ENCODE data around the gene TOM1.

TOM1 gene

GRCh38 chr22:35322893-35323292, 23.2 kb downstream of the TOM1 start:
- H3K9me3 ChIP-seq (ENCODE audit: control insufficient read depth in 1 of 2, low read length in 2 of 2): no peaks in the 10 kb centered on the region
- H3K4me3 ChIP-seq (ENCODE audit: low read depth in 1 of 2, low read length in 2 of 2): no peak overlapping the region
- no peaks in the 10 kb centered on the region for H3K4me1 ChIP-seq (ENCODE audit: control insufficient read depth in 1 of 2, insufficient read depth in 2 of 2, low read length in 2 of 2)
- H3K27ac ChIP-seq (ENCODE audit: low read depth, low read length): no peak overlapping the region
- peaks cover 41 to 89% of the 10 kb centered on the region in 2 donors for H3K36me3 ChIP-seq (ENCODE audit: control insufficient read depth in 1 of 2, insufficient read depth in 2 of 2, low read length in 2 of 2)
- H3K9ac ChIP-seq (ENCODE audit: low read depth in 1 of 2, low read length in 2 of 2): no peak overlapping the region
- no peaks in the 10 kb centered on the region for H3K27me3 ChIP-seq (ENCODE audit: control insufficient read depth in 1 of 2, insufficient read depth in 2 of 2, low read length in 2 of 2)

- Histone ChIP-seq H3K4me3 (ENCODE audit: low read depth in 1 of 2, low read length in 2 of 2) (no peak overlapping the region), H3K9ac (ENCODE audit: low read depth in 1 of 2, low read length in 2 of 2) (no peak overlapping the region), H3K9me3 (ENCODE audit: control insufficient read depth in 1 of 2, low read length in 2 of 2) (no peaks in the 10 kb centered on the region), H3K36me3 (ENCODE audit: control insufficient read depth in 1 of 2, insufficient read depth in 2 of 2, low read length in 2 of 2) (peaks cover 41 to 89% of the 10 kb centered on the region in 2 donors), H3K27ac (ENCODE audit: low read depth, low read length) (no peak overlapping the region), H3K27me3 (ENCODE audit: control insufficient read depth in 1 of 2, insufficient read depth in 2 of 2, low read length in 2 of 2) (no peaks in the 10 kb centered on the region), H3K4me1 (ENCODE audit: control insufficient read depth in 1 of 2, insufficient read depth in 2 of 2, low read length in 2 of 2) (no peaks in the 10 kb centered on the region)
Observed at GRCh38 chr22:35323305-35323704, 23.6 kb downstream of the TOM1 start.

GRCh38 chr22:35324067-35324466, 24.4 kb downstream of the TOM1 start:
- Histone ChIP-seq H3K27ac (ENCODE audit: low read depth, low read length) (no peak overlapping the region), H3K36me3 (ENCODE audit: control insufficient read depth in 1 of 2, insufficient read depth in 2 of 2, low read length in 2 of 2) (peaks cover 38 to 85% of the 10 kb centered on the region in 2 donors), H3K4me3 (ENCODE audit: low read depth in 1 of 2, low read length in 2 of 2) (no peak overlapping the region)

GRCh38 chr22:35324762-35325161, 25.1 kb downstream of the TOM1 start:
- Histone ChIP-seq H3K9me3 (ENCODE audit: control insufficient read depth in 1 of 2, low read length in 2 of 2) (no peaks in the 10 kb centered on the region), H3K27me3 (ENCODE audit: control insufficient read depth in 1 of 2, insufficient read depth in 2 of 2, low read length in 2 of 2) (no peaks in the 10 kb centered on the region), H3K27ac (ENCODE audit: low read depth, low read length) (no peak overlapping the region), H3K4me1 (ENCODE audit: control insufficient read depth in 1 of 2, insufficient read depth in 2 of 2, low read length in 2 of 2) (no peaks in the 10 kb centered on the region), H3K36me3 (ENCODE audit: control insufficient read depth in 1 of 2, insufficient read depth in 2 of 2, low read length in 2 of 2) (peaks cover 38 to 78% of the 10 kb centered on the region in 2 donors), H3K9ac (ENCODE audit: low read depth in 1 of 2, low read length in 2 of 2) (no peak overlapping the region), H3K4me3 (ENCODE audit: low read depth in 1 of 2, low read length in 2 of 2) (no peak overlapping the region)

More at GRCh38 chr22:35324067-35324466, 24.4 kb downstream of the TOM1 start:
- H3K4me1 ChIP-seq (ENCODE audit: control insufficient read depth in 1 of 2, insufficient read depth in 2 of 2, low read length in 2 of 2): no peaks in the 10 kb centered on the region
- H3K27me3 ChIP-seq (ENCODE audit: control insufficient read depth in 1 of 2, insufficient read depth in 2 of 2, low read length in 2 of 2): no peaks in the 10 kb centered on the region
- H3K9ac ChIP-seq (ENCODE audit: low read depth in 1 of 2, low read length in 2 of 2): no peak overlapping the region
- H3K9me3 ChIP-seq (ENCODE audit: control insufficient read depth in 1 of 2, low read length in 2 of 2): no peaks in the 10 kb centered on the region

- Histone ChIP-seq H3K4me3 (ENCODE audit: low read depth in 1 of 2, low read length in 2 of 2) (no peak overlapping the region), H3K27ac (ENCODE audit: low read depth, low read length) (no peak overlapping the region), H3K4me1 (ENCODE audit: control insufficient read depth in 1 of 2, insufficient read depth in 2 of 2, low read length in 2 of 2) (peaks cover under 1 to 3% of the 10 kb centered on the region in 2 donors), H3K36me3 (ENCODE audit: control insufficient read depth in 1 of 2, insufficient read depth in 2 of 2, low read length in 2 of 2) (peaks cover 39 to 74% of the 10 kb centered on the region in 2 donors), H3K9ac (ENCODE audit: low read depth in 1 of 2, low read length in 2 of 2) (no peak overlapping the region), H3K9me3 (ENCODE audit: control insufficient read depth in 1 of 2, low read length in 2 of 2) (no peaks in the 10 kb centered on the region), H3K27me3 (ENCODE audit: control insufficient read depth in 1 of 2, insufficient read depth in 2 of 2, low read length in 2 of 2) (no peaks in the 10 kb centered on the region)
Observed at GRCh38 chr22:35325209-35325608, 25.5 kb downstream of the TOM1 start.

- H3K27ac ChIP-seq (ENCODE audit: low read depth, low read length): no peak overlapping the region
- no peaks in the 10 kb centered on the region for H3K9me3 ChIP-seq (ENCODE audit: control insufficient read depth in 1 of 2, low read length in 2 of 2)
- no peak overlapping the region for H3K9ac ChIP-seq (ENCODE audit: low read depth in 1 of 2, low read length in 2 of 2)
- H3K36me3 ChIP-seq (ENCODE audit: control insufficient read depth in 1 of 2, insufficient read depth in 2 of 2, low read length in 2 of 2): peaks cover 38 to 77% of the 10 kb centered on the region in 2 donors
- no peak overlapping the region for H3K4me3 ChIP-seq (ENCODE audit: low read depth in 1 of 2, low read length in 2 of 2)
- H3K4me1 ChIP-seq (ENCODE audit: control insufficient read depth in 1 of 2, insufficient read depth in 2 of 2, low read length in 2 of 2): peaks cover 6 to 7% of the 10 kb centered on the region in 2 donors
- H3K27me3 ChIP-seq (ENCODE audit: control insufficient read depth in 1 of 2, insufficient read depth in 2 of 2, low read length in 2 of 2): no peaks in the 10 kb centered on the region
Observed at GRCh38 chr22:35326854-35327562, 27.3 kb downstream of the TOM1 start.

- no peak overlapping the region for H3K9ac ChIP-seq (ENCODE audit: low read depth in 1 of 2, low read length in 2 of 2)
- no peak overlapping the region for H3K4me3 ChIP-seq (ENCODE audit: low read depth in 1 of 2, low read length in 2 of 2)
- peaks cover 44 to 77% of the 10 kb centered on the region in 2 donors for H3K36me3 ChIP-seq (ENCODE audit: control insufficient read depth in 1 of 2, insufficient read depth in 2 of 2, low read length in 2 of 2)
- no peaks in the 10 kb centered on the region for H3K27me3 ChIP-seq (ENCODE audit: control insufficient read depth in 1 of 2, insufficient read depth in 2 of 2, low read length in 2 of 2)
- H3K27ac ChIP-seq (ENCODE audit: low read depth, low read length): no peak overlapping the region
- no peaks in the 10 kb centered on the region for H3K9me3 ChIP-seq (ENCODE audit: control insufficient read depth in 1 of 2, low read length in 2 of 2)
- peaks cover 6 to 7% of the 10 kb centered on the region in 2 donors for H3K4me1 ChIP-seq (ENCODE audit: control insufficient read depth in 1 of 2, insufficient read depth in 2 of 2, low read length in 2 of 2)
Observed at GRCh38 chr22:35327690-35328471, 28.2 kb downstream of the TOM1 start.

GRCh38 chr22:35328472-35328885, 28.8 kb downstream of the TOM1 start:
- H3K4me1 ChIP-seq (ENCODE audit: control insufficient read depth in 1 of 2, insufficient read depth in 2 of 2, low read length in 2 of 2): peaks cover 6 to 7% of the 10 kb centered on the region in 2 donors
- H3K27me3 ChIP-seq (ENCODE audit: control insufficient read depth in 1 of 2, insufficient read depth in 2 of 2, low read length in 2 of 2): no peaks in the 10 kb centered on the region
- H3K9ac ChIP-seq (ENCODE audit: low read depth in 1 of 2, low read length in 2 of 2): no peak overlapping the region
- peaks cover 49 to 77% of the 10 kb centered on the region in 2 donors for H3K36me3 ChIP-seq (ENCODE audit: control insufficient read depth in 1 of 2, insufficient read depth in 2 of 2, low read length in 2 of 2)
- H3K4me3 ChIP-seq (ENCODE audit: low read depth in 1 of 2, low read length in 2 of 2): no peak overlapping the region
- no peak overlapping the region for H3K27ac ChIP-seq (ENCODE audit: low read depth, low read length)
- no peaks in the 10 kb centered on the region for H3K9me3 ChIP-seq (ENCODE audit: control insufficient read depth in 1 of 2, low read length in 2 of 2)

- H3K27ac ChIP-seq (ENCODE audit: low read depth, low read length): no peak overlapping the region
- peaks cover 53 to 78% of the 10 kb centered on the region in 2 donors for H3K36me3 ChIP-seq (ENCODE audit: control insufficient read depth in 1 of 2, insufficient read depth in 2 of 2, low read length in 2 of 2)
Observed at GRCh38 chr22:35329114-35329847, 29.6 kb downstream of the TOM1 start.

More at GRCh38 chr22:35329114-35329847, 29.6 kb downstream of the TOM1 start:
- no peaks in the 10 kb centered on the region for H3K27me3 ChIP-seq (ENCODE audit: control insufficient read depth in 1 of 2, insufficient read depth in 2 of 2, low read length in 2 of 2)
- no peak overlapping the region for H3K4me3 ChIP-seq (ENCODE audit: low read depth in 1 of 2, low read length in 2 of 2)
- H3K4me1 ChIP-seq (ENCODE audit: control insufficient read depth in 1 of 2, insufficient read depth in 2 of 2, low read length in 2 of 2): peaks cover 6 to 7% of the 10 kb centered on the region in 2 donors
- no peak overlapping the region for H3K9ac ChIP-seq (ENCODE audit: low read depth in 1 of 2, low read length in 2 of 2)
- no peaks in the 10 kb centered on the region for H3K9me3 ChIP-seq (ENCODE audit: control insufficient read depth in 1 of 2, low read length in 2 of 2)

Measured in duodenal mucosa (tissue), 2 donors.